GM18909 (cell line): ENCODE measurements around the gene RNU2-1.
"Not testable (repeated sequence)": the region's sequence is repeated elsewhere in the genome, so short reads cannot be mapped to it uniquely, and the experiment has no call there.

Source experiments
- ATAC-seq: cut with Tn5 transposase; IDR thresholded peaks from one replicate; pipeline ENCODE4 v1.9.1; 2021; ENCODE audit warnings: mild to moderate bottlenecking; ENCODE audit not compliant: unreplicated experiment, poor library complexity

RNU2-1 gene

GRCh38 chr17:43233877-43234276, at the start of gene RNU2-1:
RNU2-1 (minus strand) TSS chr17:43233977.
- ATAC-seq = not testable (repeated sequence)

DNA sequence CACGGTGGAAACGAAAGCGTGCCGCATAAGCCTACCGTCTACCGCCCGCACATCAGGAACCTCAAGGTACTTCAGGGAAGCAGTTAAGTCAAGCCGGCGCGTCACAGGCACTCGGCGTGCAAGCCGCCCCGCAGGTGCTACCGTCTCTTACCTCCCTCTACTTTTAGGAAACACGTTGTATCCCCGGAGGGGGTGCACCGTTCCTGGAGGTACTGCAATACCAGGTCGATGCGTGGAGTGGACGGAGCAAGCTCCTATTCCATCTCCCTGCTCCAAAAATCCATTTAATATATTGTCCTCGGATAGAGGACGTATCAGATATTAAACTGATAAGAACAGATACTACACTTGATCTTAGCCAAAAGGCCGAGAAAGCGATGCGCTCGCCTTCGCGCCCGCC, 39.1 kb upstream of the RNU2-1 start:
- ATAC-seq = not testable (repeated sequence)

DNA sequence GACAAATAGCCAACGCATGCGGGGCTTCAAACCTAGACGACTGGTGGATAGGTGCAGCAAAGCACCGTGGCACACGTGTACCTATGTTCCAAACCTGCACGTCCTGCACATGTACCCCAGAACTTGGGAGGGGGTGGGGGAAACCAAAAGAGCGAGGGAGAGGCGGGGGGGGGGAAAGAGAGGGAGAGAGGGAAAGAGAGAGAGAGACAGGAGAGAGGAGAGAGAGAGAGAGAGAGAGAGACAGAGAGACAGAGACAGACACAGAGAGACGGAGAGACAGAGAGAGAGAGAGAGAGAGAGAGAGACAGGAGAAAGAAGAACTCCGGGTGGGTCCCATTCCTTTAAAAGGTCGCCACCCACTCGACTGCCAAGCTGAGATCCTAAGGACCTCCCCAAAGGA, 38.7 kb upstream of the RNU2-1 start:
- not testable (repeated sequence) for ATAC-seq

- not testable (repeated sequence) for ATAC-seq
These were observed 37.1 kb upstream of the RNU2-1 start for GRCh38 chr17:43270552-43271504.

DNA sequence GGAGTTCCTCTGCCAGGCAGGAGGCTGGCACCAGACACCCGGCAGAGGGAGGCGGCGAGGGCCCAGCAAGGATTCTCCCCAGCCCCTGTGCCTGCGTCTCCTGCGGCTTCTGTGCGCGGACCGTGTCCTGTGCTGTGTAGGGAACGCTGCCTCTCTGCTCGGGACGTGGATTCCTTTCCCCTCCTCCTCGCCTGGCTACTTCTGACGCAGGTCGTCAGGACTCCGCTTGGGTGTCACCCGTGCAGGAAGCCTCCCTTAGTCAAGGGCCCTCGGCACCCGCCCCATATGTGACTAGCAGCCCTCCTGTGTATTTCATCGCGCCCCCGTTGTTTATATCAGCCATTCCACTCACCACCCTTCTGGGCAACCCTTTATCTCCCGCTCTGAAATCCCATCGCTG, 12.7 kb upstream of the RNU2-1 start:
- not testable (repeated sequence) for ATAC-seq

- not testable (repeated sequence) for ATAC-seq
These were observed 7.0 kb upstream of the RNU2-1 start for GRCh38 chr17:43240596-43241352.

DNA sequence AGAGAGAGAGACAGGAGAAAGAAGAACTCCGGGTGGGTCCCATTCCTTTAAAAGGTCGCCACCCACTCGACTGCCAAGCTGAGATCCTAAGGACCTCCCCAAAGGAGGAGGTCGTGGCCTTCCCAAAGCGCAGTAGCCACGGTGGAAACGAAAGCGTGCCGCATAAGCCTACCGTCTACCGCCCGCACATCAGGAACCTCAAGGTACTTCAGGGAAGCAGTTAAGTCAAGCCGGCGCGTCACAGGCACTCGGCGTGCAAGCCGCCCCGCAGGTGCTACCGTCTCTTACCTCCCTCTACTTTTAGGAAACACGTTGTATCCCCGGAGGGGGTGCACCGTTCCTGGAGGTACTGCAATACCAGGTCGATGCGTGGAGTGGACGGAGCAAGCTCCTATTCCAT, 5.8 kb upstream of the RNU2-1 start:
- not testable (repeated sequence) for ATAC-seq

- ATAC-seq = not testable (repeated sequence)
These were observed 514 bp downstream of the RNU2-1 start for GRCh38 chr17:43233263-43233662.

DNA sequence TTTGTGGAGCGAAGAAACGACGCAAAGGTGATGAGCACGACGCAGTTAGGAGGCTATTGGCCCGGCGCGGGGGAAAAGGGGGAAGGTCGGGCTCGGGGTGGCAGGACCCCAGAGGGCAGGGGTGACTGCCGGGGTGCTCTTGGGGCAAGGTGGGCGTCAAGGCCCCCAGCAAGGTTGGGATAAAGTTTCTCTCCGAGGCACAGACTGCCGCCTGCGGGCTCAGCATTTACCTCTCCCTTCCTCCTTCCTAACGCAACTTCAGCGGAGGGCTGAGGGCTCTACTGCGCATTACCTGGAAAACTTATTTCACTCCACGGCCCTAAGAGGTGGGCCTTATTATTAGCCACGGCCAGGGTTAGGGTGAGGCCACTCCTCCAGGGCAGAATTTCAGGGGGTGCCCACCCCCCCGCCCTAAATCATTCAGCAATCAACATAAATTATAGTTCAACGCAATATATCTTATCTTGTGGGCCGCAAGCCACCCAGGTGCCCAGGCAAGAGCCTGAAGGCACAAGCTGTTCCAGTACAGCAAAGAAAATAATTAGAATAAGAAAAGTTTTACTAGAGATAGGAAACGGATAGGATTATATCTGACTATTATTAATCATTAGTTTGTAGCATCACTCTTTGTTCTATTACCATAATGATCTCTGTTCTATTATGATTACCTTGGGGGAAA, 1.6 kb downstream of the RNU2-1 start:
- ATAC-seq = not testable (repeated sequence)

DNA sequence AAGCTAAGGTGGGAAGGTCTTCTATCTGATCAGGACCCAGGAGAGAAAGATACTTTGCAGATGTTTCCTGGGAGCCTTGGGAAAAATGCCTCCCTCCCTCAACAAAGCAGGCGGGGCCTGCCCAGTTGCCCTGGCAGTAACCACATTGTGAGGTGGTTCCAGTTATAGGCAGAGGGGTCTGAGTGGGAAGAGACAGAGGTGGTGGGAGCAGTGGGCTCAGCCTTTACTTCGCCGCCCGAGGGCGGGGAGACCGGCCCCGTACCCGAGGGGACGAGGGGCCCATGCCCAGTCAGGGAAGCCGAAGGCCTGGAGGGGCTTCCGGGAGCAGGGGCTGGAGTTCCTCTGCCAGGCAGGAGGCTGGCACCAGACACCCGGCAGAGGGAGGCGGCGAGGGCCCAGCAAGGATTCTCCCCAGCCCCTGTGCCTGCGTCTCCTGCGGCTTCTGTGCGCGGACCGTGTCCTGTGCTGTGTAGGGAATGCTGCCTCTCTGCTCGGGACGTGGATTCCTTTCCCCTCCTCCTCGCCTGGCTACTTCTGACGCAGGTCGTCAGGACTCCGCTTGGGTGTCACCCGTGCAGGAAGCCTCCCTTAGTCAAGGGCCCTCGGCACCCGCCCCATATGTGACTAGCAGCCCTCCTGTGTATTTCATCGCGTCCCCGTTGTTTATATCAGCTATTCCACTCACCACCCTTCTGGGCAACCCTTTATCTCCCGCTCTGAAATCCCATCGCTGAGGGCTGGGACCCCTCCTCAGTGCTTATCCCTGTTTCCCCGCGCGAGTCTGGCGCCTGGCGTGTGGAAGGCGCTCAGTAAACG, 2.4 kb downstream of the RNU2-1 start:
- ATAC-seq = not testable (repeated sequence)

- not testable (repeated sequence) for ATAC-seq
These were observed 5.6 kb downstream of the RNU2-1 start, which contains the start of gene CCDC200 for GRCh38 chr17:43228020-43228782. CCDC200 (minus strand) TSS chr17:43228623; CDS start chr17:43228554, 69 bp downstream.

- no peak for ATAC-seq
These were observed 7.4 kb downstream of the RNU2-1 start for GRCh38 chr17:43226393-43226792.

DNA sequence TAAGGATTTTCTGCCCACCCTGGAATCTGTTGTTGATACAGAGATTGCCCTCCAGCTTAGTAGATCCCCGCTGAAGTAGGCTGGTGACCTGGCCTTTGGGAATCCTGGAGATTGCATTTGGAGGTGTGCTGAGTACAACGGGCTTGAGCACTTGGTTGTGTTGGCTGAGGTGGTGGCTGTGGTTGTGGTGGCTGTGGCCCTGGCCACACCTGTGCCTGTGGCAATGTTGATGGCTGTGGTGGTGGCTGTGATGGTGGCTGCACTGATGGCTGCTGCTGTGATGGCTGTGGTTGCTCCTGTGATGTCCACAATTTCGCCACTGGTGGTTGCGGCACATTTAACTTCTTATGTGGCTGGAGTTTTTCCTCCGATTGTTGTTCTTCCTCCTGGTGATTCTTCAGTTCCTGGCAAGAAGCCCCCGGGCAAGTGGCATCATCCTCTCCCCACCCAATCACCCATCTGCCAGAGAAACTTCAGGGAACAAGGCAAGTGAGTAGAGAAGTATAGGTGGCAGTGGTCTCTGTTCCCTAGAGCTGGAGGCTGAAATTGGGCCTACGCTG, 9.6 kb downstream of the RNU2-1 start:
- ATAC-seq = no peak

DNA sequence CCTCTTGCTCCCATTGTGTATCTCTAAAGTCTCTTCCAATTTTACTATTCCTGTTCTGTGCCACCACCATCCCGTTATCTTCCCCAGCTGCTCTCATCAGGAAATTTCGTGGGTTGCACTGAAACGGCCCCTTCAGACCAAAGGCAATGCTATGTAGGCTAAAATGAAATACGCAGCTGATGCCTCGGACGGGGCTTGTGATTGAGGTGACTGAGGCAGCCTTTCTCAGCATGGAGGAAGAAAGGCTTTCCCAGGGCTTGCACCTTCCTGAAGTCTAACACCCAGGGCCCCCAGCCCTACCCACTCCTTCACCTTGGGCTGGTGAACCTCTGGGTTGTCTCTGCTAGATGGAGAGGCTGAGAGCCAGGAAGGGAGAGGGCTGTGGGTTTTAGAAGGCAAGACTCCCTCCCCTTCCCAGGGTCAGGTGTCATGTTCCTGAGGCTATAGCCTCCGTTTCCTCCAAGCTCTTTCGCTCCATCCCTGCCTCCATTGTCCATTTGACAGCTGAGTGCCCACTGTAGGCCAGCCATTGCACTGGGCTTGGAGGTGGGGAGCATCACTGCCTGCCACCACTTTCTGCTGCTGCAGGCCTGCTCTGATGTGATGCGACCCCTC, 13.2 kb downstream of the RNU2-1 start:
- no peak for ATAC-seq

GRCh38 chr17:43219746-43220380, 13.9 kb downstream of the RNU2-1 start:
- ATAC-seq = no peak

DNA sequence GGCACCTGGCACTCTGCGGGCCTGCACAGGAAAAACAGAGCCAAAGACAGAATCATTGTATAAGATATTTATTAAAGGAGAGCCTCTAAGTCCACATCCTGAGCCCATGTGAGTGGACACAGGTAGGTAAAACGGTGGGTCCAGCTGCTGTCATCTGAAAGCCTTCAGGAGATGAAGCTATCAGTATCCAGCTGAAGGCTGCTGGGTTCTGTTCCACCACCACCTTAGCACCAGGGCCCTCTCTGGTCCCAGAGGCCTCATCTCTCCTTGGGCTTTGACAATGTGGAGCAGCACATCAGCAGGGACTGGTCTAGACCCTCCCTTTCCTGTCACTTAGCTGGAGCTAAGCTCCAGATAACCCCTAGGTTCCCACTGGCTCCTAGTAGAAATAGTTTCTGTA, 14.8 kb downstream of the RNU2-1 start:
- no peak for ATAC-seq

GRCh38 chr17:43217614-43218087, 16.1 kb downstream of the RNU2-1 start:
- ATAC-seq = no peak
